GM18526 (cell line): Measurements from ENCODE around the gene GMEB1.
A peak's percentile ranks its signal among the peaks of the same experiment; 100 is the strongest.

Experiments used
- POLR2A ChIP-seq: IDR thresholded peaks from 3 replicates; pipeline ENCODE4 v1.6.1; 2011; ENCODE audit not compliant: insufficient read length; ENCODE audit errors: extremely low read depth

The GMEB1 gene

DNA sequence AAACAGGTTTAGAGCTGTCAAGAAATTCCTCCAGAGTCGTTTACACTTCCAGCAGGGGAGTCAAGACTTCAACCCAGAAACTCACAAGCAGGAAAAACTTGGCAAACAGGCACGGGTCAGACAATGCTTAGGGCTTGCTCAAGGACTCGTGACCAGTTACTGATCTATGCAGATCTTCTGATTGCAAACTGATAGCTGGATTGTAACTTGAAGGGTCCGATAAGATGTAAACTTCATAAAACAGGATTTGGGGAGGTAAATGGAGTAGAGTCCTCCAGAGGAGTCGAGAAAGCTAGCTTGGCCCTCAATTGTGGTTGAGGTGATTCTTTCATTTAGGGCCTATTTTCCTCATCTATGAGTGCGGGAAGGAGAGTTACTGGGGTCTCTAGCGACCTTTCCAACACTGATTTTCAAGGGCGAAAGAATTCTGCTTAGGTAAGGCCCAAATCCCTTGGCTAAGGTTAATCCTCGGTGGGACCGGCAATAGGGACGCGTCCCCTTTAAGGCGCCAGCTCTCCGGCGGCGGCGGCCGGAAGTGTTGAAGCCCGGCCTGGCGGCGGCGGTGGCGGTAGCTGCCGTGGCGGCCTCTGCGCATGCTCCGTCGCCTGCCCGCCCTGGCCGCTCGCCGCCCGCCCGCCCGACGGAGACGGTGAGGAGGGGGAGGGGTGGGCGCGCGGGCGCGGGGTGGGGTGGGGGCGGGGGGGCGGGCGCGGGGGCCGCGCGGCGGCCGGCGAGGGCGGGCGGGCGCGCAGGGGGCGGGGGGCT, at the start of gene GMEB1:
Gene GMEB1, plus strand, starts transcription at position 594 of the 765 bp plus-strand sequence. CDS start 14,829 bp downstream, outside the sequence.
- TF ChIP-seq POLR2A: no peak

- TF ChIP-seq POLR2A: no peak
Measured at GRCh38 chr1:28631713-28632112, 36.9 kb upstream of the GMEB1 start.

DNA sequence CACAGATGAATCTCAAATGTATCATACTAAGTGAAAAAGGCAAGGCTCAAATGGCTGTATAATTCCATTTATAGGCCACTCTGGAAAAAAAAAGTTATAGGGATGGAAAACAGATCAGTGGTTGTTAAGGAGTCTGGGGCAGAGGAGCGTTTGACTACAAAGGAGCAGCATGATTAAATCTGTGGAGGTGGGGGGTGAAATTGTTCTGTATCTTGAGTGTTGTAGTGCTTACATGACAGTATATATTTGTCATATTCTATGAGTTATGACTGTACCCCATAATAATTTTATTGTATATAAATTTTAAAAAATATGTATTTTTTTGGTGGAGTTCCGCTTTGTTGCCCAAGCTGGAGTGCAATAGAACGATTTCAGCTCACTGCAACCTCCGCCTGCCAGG, 36.0 kb upstream of the GMEB1 start:
- TF ChIP-seq POLR2A: no peak

GRCh38 chr1:28640766-28641165, 27.8 kb upstream of the GMEB1 start:
- no peak for TF ChIP-seq POLR2A

DNA sequence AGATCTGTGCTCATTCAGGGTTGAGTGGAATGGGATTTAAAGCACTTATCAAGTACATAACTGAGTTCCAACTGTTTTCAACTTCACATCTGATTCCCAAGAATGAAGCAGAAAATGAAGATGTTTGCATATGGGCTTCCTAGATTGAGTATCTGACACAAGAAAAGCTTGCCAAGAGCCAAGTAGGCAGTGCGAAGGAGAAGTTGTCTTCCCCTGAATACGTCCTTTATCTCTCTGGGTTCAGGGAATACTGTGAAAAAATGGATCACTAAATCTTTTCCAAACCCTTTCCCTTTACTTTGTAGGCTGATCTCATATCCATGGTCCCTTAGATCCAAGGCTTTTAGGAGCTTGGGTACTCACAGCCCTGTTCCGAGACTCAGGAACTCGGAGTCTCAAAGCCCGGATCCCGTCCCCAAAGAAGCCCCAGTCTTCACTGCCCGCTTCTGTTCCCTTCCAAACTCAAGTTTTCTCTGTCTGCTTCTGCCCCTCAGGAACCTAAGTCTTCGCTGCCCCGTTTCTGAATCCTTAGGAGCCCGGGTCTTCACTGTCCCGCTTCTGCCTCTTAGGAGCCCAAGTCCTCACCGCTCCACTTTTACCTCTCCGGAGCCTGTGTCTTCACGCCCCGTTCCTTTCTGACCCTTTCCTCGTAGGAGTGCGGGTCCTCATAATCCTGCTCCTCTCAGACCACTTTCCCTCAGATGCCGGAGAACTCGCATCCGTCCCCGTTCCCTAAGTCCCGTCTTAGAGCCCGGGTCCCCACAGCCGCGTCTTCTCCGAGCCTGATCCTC, 26.3 kb upstream of the GMEB1 start:
- no peak for TF ChIP-seq POLR2A

DNA sequence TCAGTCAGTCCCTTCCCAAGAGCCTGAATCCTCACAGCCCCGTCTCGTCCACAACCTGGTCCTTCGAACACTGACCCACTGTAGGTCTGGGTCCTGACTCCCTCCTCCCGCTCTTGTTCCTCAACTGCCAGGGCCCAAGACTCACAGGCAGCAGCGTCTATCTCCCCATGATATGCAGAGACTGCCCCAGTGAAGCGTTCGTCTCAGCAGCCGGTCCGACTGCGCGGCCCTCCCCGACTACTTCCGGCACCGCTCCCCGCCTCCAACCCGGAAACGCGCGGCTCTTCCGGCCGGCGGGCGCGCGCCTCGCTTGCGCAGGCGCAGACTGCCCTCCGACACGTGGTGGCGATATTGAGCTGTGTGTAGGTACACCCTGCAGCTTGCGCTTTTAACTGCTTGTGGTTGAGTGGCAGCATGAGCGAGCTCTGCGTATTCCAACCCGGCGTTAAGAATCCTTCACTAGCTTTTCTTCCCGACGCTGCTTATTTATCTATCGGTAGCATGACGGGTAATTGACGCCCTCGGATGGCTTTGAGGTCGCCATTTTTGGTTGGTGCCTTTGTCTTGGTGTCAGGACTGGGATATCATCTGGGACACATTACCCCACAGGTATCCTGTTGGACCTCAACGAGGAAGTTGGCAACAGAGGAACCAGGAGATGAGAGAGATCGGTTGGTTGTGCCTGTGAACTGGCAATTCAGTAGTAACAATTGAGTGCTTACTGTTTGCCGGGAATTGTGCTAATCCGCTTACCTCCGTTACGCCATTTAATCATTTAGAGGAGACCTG, 25.5 kb upstream of the GMEB1 start, which contains the start of gene TAF12:
Gene TAF12, minus strand, starts transcription at position 221 of the 789 bp plus-strand sequence. CDS start 20,986 bp downstream, outside the sequence.
- TF ChIP-seq POLR2A: peak; percentile 99

- TF ChIP-seq POLR2A: no peak
Measured at GRCh38 chr1:28644494-28644893, 24.1 kb upstream of the GMEB1 start.

GRCh38 chr1:28646040-28646439, 22.5 kb upstream of the GMEB1 start:
- no peak for TF ChIP-seq POLR2A

DNA sequence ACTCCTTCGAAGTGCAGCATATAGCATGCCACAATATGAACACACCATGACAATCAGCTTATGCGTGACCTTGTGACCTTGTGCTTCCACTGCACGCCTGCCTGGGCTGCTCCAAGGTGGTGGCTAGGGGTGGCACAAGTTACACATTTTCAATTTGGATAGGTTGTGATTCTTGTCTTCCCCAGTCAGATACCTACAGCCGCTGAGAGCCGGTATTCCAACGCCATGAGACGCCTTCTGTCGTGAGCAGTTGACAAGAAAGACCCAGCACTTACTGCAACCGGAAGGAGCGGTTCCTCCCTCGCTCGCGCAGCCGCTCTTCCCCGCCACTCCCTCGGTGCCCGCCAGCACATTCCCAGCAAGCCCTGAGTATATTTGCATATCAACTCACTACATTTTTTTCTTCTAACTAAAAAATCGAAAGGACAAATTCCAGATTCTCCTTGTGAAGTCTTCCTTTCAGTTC, 20.5 kb upstream of the GMEB1 start:
- no peak for TF ChIP-seq POLR2A

GRCh38 chr1:28648474-28649198, 19.9 kb upstream of the GMEB1 start, which contains the start of gene RNU11:
Gene RNU11, plus strand, starts transcription at chr1:28648600.
- TF ChIP-seq POLR2A: peak; percentile 99

GRCh38 chr1:28656335-28656734, 12.2 kb upstream of the GMEB1 start:
- no peak for TF ChIP-seq POLR2A

DNA sequence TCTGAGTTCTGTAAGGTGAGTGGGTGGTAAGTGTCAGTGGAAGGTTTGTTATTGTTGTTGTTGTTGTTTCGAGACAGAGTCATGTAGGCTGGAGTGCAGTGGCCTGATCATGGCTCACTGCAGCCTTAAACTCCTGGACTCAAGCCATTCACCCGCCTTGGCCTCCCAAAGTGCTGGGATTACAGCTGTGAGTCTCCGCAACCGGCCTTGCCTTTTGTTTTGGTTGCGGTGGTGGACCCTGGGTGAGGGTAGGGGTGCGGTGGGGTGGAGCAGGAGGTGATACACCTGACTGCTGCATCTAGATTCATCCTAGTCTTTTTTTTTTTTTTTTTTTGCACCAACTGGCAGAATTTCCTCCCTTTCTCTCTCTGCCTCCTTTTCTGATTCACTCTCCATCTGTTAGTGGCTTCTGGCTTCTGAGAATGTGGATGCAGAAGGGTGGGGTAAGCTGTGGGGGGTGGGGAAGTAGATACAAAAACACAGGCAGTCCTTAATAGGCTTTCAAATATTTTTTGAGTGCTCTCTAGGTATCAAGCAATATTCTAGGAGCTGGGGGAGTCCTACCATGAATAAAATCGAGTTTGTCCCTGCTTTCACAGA, 4.6 kb upstream of the GMEB1 start:
- no peak for TF ChIP-seq POLR2A

GRCh38 chr1:28666806-28667205, 1.8 kb upstream of the GMEB1 start:
- TF ChIP-seq POLR2A: no peak
